GM12872 (cell line): Measurements from ENCODE around the gene PTPRN2.

Experiments
- TF ChIP-seq, protein P1 (sequence below): IDR thresholded peaks from 3 replicates; pipeline ENCODE4 v1.5.1; 2011; ENCODE audit warnings: low read depth, mild to moderate bottlenecking, low read length, moderate library complexity; ENCODE audit not compliant: insufficient read depth

The PTPRN2 gene

DNA sequence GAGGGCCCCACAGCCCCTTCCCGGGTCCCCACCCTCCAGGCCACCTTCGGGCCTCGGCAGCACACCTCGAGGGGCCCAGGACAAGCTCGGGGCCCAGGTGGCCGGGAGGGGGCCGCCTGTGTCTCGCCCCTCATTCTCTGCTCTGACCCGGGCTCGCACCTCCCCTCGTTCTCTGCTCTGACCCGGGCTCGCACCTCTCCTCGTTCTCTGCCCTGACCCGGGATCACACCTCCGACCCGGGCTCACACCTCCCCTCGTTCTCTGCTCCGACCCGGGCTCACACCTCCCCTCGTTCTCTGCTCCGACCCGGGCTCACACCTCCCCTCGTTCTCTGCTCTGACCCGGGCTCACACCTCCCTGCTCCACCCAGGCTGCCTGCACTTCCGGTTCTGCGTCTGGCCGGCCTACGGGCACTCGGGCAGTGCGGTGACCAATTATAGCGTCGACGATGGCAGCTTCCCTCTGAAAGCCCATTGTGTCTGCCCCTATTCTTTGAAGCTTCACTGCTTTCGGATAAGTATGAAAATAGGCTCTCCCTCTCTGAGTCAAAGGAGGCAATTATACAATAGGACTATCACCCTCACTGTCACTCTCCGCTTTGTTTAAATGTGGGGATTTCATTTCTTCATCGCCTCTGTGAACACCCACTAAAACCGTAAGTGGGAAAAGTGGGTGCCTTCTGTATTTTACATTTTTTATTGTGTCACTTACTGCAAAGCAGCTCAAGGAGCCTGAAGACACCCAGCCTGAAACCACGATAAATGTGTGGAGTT lies 793.5 kb downstream of the PTPRN2 start:
- TF ChIP-seq, protein P1, sequence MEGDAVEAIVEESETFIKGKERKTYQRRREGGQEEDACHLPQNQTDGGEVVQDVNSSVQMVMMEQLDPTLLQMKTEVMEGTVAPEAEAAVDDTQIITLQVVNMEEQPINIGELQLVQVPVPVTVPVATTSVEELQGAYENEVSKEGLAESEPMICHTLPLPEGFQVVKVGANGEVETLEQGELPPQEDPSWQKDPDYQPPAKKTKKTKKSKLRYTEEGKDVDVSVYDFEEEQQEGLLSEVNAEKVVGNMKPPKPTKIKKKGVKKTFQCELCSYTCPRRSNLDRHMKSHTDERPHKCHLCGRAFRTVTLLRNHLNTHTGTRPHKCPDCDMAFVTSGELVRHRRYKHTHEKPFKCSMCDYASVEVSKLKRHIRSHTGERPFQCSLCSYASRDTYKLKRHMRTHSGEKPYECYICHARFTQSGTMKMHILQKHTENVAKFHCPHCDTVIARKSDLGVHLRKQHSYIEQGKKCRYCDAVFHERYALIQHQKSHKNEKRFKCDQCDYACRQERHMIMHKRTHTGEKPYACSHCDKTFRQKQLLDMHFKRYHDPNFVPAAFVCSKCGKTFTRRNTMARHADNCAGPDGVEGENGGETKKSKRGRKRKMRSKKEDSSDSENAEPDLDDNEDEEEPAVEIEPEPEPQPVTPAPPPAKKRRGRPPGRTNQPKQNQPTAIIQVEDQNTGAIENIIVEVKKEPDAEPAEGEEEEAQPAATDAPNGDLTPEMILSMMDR = no peak

DNA sequence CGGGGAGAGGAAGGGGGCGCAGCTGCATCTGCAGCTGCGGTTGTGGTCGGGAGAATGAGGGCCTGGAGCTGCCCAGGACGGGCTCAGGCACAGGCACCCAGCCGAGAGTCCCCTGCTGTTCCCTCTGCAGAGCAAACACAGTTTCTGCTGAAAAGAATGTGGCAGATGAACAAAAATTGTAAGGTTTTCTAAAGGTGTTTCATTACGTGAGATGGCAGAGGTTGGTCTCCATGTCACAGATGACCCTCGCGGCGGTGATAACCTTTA lies 794.6 kb downstream of the PTPRN2 start:
- TF ChIP-seq, protein P1 = no peak

DNA sequence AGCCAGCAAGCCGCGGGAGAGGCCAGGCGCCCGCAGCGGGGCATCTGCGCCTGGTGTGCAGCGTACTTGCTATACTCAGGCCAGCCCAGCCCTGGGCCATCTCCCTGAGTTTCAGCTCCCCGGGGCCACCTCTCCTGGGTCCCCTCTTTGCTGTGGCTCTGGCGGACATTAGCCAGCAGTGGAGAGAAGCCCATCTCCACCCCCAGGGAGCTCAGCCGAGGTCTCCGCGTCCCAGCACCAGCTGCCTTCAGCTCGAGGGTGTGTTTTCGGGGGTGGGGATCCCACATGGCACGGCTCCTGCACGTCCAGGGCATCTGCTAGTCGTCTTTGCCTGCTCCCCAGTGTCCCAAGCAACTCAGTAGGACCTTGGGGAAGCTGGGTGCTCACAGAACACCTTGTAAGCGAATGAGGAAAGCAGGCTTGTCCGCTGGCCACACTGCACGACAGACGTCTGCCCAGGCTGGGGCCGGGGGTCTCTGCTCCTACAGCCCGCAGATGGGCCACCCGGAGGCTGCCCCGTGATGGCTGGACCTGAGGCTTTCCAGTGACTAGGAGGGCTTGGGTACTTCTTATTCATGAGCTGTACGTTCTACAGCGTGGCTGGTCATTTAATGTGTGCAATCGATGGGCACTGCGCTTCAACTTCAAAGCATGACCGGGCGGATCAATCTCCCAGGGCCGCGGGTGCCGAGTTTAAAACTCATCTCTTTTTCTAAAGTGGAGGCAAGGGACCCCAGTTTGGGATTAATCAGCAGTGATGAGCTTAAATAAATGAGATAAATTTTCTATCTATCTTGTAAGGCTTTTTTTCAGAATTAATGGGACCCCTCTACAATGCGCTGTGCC lies 795.2 kb downstream of the PTPRN2 start:
- TF ChIP-seq, protein P1 = no peak

DNA sequence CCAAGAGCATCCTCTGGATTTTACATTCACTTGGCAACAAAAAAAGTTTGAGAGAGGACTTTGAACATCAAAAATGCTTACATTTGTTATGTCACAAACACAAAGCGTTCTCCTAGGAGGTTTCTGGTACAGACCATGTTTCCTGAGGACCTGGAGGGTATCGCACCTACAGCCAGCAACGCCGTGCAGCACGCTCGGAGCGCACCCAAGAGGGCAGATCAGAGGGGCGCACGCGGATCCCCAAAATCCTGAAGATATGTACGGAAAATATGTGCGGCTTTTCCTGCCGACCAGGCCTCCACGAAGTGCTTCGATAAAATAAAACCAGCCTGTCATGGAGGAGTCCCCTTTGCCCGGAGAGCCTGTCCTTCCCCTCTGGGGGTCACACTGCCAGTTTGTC lies 796.0 kb downstream of the PTPRN2 start:
- TF ChIP-seq, protein P1 = no peak

DNA sequence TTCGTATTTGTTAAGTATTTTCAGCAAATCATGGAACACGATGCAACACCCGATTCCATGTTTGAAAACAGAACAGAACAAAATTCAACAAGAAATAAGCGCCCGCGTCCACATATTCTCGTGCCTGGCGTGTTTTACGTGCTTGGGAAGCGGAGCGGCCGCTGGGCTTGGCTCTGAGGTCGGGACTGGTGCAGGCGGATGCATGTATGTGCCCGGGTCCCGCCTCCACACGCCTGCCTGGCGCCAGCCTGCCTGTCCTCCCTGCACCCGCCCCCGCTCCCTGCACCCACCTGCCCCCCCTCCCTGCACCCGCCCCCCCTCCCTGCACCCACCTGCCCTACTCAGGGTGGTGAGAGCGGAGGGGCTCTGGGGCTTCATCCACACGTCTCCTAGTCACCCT lies 796.4 kb downstream of the PTPRN2 start:
- TF ChIP-seq, protein P1 = no peak

DNA sequence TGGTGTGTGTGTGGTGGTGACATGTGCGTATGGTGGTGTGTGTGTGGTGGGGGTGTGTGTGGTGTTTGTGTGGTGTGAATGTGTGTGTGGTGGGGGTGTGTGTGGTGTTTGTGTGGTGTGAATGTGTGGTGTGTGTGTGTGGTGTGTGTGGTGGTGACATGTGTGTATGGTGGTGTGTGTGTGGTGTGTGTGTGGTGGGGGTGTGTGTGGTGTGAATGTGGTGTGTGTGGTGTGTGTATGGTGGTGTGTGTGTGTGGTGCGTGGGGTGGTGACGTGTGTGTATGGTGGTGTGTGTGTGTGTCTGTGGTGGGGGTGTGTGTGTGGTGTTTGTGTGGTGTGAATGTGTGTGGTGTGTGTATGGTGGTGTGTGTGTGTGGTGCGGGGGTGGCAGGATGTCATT lies 797.7 kb downstream of the PTPRN2 start:
- TF ChIP-seq, protein P1 = no peak

DNA sequence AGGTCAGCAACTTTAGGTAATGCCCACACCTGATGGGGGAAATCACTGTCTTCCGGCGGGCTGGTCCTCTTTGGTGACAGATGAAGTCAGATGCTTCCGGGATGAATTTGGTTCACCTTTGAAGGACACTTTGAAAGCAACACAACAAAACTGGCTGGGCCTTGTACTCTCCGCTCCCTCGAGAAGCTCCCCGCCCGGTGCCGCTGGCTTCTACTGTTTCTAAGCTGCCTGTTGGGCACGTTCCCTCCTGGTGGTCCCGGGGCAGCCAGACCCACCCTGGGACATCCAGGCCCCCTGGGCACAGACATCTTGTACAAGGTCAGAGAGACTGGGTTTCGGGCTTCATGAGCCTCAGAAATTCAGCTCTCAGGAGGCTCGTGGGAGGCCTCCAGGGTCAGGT lies 798.5 kb downstream of the PTPRN2 start:
- TF ChIP-seq, protein P1 = no peak
